GM18507 (cell line): Measurements from ENCODE around the gene MACROH2A1.

ENCODE experiments used
- DNase-seq: peaks from one replicate; pipeline ENCODE4 v3.0.0; 2011; ENCODE audit warnings: low read depth; ENCODE audit not compliant: insufficient read length; ENCODE audit errors: extremely low spot score
- FAIRE-seq: peaks from 2 replicates; lab custom pipeline; 2011; peaks lifted over from hg19 to GRCh38; lab: Jason Lieb, UNC

MACROH2A1 gene

DNA sequence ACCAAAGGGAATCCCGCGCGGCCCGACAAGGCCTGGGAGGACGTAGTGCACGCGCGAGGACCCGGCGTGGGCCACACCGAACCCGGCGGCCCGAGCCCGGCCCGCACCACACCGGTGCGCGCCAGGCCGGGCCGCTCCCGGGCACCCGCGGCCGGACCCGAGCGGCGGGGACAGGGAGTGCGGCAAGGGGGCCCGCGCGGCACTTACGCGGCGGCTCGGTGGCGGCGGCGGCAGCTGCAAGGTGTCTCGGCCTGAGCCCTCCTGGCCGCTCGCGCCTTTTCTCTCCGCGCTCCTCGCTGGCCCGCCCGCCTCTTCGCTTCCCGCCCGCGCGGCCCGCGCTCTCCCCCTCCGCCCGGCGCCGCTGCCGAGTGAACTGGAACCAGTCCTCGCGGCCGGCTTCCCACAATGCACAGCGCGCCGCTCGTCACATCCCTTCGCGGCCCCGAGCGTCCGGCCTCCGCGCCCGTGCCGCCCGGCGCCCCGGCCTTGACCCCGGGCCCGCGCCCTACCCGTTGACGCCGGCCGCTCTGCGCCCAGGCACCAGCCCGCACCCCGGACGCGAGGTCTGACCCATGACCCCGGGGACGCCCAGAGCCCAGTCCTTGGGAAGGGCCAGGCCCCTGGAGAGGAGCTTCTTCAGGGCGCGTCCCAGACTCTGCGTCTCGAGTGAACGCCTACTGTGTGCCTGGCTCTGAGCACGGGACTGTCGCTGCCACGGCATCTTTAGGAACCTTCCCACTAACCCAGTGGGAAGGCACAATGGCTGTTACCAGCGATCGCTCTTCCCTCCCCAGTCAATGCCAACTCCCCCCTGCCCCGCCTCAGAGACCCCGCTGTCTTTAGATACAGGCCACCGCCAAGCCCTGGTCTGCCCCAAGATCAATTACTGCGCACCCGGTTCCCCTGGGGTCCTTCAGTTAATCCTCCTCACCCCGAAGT is at the start of gene MACROH2A1:
TSS of gene MACROH2A1 (minus strand) at position 377 of the 939 bp plus-strand sequence. CDS start 10,138 bp downstream, outside the sequence.
- DNase-seq (peak; percentile 77), FAIRE-seq (peak; percentile 70)

DNA sequence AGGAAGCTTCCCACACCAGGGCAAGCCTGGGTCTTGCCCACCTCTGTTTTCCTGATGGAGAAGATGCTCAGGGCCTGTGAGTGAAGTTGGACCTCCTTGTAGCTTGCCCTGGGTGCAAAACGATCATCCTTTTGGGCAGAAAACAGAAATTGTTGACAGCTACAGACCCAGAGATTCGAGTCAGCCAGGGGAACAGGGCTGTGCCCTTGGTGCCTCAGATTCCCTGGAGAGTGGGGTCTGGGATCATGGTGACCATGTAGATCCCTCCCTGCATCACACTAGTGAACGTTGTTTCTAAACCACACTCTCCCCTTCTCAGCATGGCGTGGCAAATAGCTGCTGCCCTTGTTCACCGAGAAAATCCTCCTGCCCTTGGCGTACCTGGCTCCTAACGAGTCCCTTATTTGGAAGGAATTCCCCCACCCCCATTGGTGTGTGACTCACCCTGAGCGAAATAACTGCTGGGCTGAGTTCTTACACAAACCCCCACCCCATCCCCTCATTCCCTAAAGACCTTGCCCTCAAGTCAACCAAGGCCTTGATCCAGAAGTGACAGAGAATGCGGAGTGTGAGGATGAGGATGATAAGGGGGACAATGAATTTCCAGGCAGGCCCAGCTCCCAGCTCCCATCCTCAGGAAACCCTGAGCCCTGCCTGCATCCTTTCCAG is 49.2 kb upstream of the MACROH2A1 start:
- no peak for FAIRE-seq
- no peak for DNase-seq

DNA sequence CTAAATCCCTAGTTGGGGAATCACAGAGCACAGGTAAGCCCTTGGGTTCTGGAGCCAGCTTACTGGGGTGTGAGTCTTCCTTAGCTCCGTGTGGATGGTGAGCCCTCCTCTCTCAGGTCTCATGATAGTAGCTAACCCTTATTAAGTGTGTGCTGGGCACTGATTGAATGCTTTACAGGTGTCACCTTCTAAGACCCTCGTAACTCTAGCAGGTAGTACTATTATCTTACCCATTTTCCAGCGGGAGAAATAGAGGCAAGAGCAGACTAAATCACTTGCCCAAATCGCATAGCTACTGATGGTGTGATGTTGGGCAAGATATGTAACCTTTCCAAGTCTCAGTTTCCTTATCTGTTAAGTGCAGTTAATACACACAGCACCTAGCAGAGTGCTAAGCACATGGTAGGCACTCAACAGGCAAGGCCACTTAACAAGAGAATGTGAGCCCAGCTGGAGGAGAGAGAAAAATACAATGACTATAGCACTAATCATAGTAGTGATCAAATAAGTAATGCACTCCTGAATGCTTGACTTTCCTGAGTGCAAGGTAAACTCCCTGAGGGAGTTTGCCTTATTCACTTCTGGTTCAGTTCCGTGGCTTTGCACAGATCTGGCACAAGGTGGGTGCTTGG is 48.4 kb upstream of the MACROH2A1 start, which contains the start of gene DCANP1:
TSS of gene DCANP1 (minus strand) at position 51 of the 632 bp plus-strand sequence. CDS start 240 bp downstream, outside the sequence.
- DNase-seq (no peak), FAIRE-seq (no peak)

DNA sequence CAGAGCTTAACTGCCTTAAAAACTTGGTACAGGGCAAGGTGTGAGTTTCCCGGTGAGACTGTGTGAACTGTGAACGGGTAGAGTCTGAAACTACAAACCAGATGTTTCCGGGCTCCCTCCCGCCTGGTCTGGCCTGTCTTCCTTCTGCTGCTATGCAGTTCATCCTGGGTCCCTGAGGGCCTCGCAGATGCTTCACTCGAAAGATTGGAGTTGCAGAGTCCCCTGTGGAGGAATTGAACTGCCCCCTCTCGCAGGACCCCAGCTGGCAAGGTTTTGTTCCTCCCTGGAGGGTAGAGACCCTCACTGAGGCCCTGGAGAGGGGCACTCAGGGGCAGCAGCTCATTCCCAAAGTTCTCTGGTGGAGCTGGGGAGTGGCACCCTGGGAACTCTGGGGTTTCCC is 47.6 kb upstream of the MACROH2A1 start:
- DNase-seq (no peak), FAIRE-seq (no peak)

DNA sequence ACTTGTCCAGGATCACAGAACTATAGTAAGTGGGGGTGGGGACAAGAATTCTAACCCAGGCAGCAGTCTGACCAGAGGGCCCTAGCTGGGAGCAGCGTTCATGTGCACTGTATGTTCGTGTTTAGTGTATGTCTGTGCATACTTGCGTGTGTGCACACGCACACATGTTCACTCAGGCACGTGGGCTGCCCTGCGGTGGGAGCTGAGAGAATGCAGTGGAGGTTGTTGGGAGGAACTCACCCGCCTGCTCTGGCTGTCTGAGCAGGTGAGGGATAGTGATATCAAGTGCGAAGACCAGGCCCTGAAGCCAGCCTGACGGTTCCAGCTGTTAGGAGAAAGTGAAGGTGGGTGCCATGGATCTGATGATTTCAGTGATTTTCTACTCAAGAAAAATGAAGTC is 47.2 kb upstream of the MACROH2A1 start:
- no peak for FAIRE-seq

DNA sequence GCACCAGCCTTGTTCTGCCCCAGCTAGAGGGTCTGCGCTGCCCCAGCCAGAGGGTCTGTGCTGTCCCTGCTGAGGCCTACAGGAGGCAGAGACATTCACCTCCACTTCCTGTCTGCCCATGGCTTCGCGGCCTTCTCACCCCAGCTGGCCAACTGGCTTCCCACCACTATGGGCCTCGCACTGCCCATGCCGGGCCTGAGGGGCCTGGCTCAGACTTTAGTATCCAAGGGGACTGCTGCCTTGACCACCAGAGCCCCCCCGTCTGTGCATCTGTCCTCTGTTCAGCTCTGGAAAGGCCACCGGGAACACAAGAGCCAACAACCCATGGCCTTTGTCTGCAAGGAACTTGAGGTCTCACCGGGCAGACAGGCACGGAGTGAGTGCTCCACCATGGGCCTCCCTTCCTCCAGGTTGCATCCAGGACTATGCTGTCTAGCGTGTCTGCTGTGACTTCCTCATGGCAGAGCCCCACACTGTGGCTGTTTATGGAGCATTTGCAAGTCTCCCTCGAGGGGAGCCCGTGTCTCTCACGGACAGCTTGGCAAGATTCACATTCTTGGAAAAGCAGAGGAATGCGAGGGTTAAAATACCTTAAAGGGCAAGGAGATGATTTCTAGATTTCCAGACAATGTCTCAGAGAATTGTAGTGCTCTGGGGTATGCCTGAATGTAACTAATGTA is 46.4 kb upstream of the MACROH2A1 start:
- FAIRE-seq, result no peak
- DNase-seq, result no peak

More for the DNA sequence above, 47.2 kb upstream of the MACROH2A1 start:
- DNase-seq, result no peak

DNA sequence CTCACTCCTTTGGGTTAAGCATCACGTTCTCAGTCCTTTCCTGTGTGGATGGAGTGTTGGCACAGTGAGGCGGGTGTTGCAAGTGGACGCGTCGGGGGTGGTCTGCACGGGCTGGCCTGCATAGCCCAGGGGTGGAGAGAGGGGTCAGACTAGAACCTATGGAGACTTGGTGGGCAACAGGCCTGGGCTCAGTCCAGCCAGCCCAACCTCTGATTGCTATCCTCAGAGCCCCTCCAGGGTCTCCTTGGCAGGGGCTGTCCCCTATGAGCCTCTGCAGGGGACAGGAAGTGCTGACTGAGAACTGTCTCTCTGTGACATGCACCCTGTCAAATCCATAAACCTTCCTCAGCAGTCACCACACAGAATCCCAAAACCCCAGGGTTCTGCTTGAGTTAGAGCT is 45.9 kb upstream of the MACROH2A1 start:
- FAIRE-seq, result no peak
- no peak for DNase-seq

DNA sequence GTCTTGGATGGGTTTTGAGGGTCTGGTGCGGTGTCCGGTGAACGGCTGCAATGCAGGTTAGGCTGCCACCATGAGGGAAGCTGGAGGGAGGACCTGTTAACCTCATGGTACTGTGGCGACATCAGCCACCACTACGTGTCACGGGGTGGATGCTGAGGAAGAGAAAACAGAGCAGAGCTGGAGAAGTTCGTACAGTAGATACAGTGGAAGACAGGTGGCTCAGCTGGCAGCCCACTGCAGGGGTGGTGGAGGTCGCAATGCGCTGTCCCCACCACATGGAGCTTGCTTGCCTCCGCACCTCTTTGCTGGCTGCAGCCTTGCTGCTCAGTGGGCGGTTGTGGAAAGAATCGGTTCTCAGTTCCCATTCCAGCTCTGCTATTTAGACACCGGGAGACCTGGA is 45.3 kb upstream of the MACROH2A1 start:
- FAIRE-seq, result no peak
- DNase-seq, result no peak

DNA sequence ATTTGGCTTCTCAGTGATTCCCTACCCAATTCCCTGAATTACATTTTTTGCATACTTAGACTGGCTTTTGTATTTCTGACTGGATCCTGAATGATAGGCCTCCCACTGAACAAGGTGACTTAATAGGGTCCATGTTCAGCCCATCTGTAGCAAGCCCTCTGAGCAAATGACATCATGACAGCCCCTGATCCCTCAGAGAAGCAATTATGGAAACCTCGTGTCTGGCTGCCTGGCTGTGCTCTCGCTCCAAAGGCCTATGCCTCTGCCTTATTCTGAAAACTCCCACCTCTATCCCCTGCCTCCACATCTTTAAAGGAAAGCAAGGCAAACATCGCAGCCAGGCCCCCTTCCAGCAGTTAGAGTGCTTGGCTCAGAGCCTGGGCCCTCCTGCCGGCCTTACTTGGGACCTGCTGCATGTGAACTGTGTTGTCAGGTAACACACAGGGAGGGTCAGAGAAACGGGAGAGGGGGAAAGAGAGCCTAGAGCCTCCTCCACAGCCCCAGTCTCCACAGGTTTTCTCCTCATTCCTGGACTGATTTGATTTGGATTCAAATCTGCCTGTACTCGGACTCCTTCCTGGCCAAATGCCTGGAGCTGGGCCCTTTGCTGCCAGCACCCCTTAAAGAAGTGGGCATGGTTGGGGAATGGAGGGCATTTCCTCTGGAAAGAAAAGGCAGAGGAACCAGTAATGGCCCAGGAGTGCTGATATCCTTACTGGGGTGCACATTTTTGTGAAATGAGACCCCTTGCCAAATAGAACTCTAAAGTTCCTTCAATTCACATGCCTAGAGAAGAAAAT is 44.3 kb upstream of the MACROH2A1 start:
- DNase-seq (no peak), FAIRE-seq (no peak)

DNA sequence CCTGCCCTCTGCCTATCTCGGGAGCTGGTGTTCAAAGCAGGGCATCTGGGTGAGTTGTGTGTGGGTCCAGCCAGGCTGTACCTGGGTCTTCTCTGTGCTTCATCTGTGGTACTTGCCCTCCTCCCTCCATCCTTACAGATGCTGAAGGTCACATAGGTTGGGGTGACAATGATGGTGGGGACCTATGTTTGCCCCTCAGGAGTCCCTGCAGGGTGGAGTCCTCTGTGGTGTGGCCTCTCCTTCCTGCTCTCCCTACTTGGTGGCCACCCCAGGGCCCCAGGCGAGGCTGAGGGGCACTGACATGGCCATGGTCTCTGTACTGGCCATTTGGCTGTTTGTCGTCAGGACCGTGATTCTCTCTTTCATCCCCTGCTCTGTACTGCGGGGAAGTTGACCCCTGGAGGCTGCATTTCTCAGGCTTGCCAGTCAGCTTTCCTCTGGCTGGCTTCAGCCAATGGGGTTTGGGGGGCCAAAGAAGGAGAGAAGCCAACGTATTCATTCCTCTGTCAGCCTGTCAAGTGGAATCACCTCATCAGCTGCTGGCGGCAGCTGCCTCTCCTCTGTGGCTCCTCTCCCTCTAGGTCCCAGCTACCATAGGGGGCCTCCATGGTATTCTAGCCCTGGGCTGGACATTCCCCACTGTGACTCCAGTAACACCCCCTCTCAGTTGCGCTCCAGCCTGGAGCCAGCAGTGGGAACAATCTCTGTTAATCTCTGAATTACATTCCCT is 43.6 kb upstream of the MACROH2A1 start:
- FAIRE-seq, result no peak
- DNase-seq, result no peak

DNA sequence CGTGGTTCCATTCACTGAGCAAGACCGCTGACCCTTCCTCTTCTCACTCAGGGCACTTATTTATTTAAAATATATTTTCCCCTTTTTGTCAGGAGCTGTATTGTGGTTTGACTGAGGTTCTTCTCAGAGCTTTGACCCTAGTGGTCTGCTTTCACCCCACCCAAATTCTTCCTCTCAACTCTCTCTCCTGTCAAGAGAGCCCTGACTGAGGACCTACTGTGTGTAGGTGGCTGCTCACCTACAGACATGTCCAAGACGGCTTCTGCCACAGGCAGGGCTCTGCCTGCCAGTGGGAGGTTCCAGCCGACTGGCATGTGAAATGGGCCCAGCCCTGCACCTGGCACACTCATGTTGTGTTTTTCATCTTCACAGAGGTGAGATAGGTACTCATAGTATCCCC is 42.9 kb upstream of the MACROH2A1 start:
- DNase-seq, result no peak
- no peak for FAIRE-seq

DNA sequence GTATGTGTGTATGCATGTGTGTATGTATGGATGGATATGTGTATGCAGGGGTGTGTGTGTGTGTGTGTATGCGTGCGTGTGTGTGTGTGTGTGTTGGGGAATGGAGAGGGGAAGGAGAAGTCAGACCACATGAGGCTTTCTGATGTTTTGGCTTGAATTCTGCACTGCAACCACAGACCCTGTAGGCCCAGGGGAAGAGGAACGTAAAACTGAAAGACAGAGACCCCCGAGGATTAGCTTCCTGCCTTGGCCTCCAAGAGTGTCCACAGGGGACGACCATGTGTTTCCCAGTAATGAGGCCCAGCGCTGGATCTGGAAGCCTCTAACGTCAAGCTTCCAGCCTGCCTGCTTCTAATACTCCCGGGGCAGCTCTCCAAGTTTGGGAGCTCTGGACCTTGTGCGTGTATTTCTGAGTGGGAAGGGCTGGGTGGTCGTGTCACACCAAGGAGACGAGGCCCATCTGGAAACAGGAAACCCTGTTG is 42.4 kb upstream of the MACROH2A1 start:
- FAIRE-seq (no peak), DNase-seq (no peak)

DNA sequence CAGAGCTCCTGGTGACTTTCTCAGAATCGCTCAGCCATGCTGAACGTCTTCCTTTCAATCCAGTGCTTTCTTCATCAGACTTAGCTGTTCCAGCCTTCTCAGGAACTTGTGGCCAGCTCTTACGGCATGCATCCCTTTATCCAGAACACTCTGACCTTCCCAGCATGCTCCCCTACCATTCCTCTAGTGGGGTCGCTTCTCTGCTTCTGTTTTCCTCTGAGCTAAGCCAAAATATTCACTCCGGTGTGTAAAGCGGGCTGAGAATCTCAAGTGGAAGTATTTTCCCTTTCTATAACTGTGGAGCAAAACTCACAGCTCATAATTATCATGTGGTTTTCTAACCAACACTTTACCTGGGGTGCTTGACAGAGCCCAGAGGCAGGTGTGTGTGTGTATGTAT is 41.9 kb upstream of the MACROH2A1 start:
- no peak for FAIRE-seq
- no peak for DNase-seq

DNA sequence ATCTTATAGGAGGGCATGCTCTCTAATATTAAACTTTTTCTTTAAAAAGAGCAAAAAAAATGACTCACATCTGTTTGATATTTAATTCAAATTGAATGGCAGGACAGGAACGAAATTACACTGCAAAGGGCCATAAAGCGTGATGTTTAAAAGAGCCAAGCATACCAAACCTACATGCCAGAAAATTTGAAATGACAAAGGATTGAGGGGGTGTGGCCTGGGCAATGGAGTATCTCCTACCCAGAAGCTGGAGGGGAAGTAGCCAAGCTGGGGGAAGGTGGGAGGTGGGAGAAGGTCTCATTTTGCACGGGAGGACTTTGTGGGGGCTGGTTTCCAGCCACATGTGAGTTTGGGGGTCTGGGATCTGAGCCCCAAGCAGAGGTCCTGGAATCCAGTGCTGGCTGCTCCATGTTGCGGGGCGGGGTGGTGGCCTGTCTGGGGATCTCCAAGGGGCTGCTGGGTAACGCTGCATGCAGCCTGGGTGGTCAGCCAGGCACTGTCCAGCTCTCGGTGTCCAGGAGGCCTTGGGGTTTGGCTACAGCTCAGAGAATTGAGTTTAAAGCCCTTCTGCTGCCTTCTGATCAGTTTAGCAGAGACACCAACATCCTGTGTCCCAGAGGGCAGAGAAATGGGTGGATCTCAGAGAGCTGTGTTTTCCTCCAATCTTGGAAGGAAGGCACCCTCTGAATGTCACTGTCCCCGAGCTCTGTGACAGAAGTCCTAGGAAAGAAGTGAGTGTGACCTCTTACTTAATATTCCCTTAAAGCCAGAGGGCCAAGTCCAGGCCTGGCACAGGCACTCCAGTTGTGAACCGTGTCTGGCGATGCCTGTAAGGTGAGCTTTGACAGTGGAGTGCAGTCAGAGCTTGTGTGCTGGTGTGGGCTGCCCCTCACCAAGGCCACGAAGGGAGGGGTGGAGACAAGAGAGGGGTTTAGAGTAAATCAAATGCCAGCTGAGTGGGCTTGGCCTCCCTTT is 40.5 kb upstream of the MACROH2A1 start:
- FAIRE-seq, result no peak

DNA sequence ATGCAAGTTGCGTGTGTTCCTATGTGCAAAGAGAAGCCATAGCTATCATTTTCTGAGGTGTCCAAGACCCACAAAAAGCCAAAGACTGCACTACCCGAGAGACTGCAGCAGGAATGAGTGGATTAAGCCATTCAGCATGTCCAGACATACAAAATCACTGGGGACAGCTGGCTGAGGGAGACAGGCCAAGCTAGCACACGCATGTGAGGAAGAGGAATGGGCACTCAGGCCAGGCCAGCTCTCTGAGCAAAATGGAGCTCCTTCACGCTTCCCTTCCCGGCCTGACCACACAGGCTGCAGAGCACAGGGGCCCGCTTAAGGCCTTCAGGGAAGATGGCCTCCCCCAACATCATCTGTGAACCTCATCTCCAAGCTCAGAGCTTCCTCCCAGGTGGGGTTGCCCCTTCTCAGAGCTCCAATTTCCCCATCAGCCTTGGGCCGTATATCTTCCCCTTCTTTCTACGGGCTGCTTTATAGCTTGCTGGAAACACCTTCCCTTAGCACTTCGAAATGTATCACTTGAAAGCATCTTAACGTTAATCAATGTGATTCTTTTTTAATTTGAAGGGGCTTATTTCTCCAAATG is 39.7 kb upstream of the MACROH2A1 start:
- DNase-seq (no peak), FAIRE-seq (no peak)

More for the DNA sequence above, 40.5 kb upstream of the MACROH2A1 start:
- no peak for DNase-seq

DNA sequence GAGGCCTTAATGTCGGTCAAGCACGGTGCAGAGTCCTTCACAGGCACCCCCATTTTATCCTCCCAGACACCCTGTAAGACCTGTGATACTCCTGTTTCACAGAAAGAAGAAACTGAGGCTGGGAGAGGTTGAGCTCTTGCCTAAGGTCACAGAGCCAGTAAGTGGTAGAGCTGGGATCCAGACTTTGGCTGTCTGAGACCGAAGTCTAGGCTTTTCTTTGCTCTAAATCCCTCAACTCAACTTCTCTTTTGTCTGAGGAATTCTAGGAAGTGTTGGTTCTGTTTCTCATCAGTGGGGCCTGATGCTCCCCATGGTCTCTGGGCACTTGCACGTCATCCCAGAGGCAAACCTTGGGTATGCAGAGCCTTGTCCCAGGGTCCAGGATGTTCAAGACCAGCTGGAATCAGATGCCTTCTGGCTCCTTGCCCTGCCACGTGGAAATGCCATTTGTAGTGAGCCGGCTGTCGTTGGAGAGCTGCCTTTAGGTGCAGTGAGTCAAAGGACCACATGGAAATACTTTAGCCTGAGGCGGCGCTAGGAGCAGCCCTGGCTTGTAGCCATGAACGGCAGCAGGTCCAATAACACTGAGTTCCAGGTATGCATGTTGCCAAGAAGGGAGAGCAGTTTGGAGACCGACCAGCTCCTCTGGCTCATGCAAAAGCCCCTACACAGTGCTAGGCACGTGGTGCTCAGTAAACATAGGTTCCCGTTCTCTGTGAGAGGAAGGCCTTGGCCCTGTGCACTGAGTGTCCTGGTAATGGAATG is 38.9 kb upstream of the MACROH2A1 start:
- DNase-seq (no peak), FAIRE-seq (no peak)
